Upper lobe of right lung (tissue), 1 donor: Measurements from ENCODE around the gene CPED1. TPM values are rescaled to one million over a fixed set of nuclear protein-coding genes. Genes with fewer than 3 reads are reported as not detected.
A peak's percentile ranks its signal among the peaks of the same experiment; 100 is the strongest.

Experiments used
- ATAC-seq: fragments of 200-7000 bp; cut with Tn5 transposase; one replicate; pipeline ENCODE4 v1.9.1; 2020; ENCODE audit warnings: mild to moderate bottlenecking, moderate library complexity
- DNase-seq: peaks from one replicate; pipeline ENCODE4 v3.0.0-alpha.2; 2020
- H3K27ac ChIP-seq: fragments of 200-600 bp; one replicate; pipeline ENCODE4 v1.8.0; 2022
- H3K27me3 ChIP-seq: fragments of 200-600 bp; one replicate; pipeline ENCODE4 v1.8.0; 2022; ENCODE audit warnings: mild to moderate bottlenecking
- H3K36me3 ChIP-seq: fragments of 200-600 bp; one replicate; pipeline ENCODE4 v1.8.0; 2022
- H3K4me1 ChIP-seq: fragments of 200-600 bp; one replicate; pipeline ENCODE4 v1.8.0; 2022
- H3K4me3 ChIP-seq: fragments of 200-600 bp; one replicate; pipeline ENCODE4 v1.8.0; 2022; ENCODE audit warnings: mild to moderate bottlenecking
- H3K9me3 ChIP-seq: fragments of 200-600 bp; one replicate; pipeline ENCODE4 v1.8.0; 2022
- CTCF ChIP-seq: fragments of 200-600 bp; IDR thresholded peaks from one replicate; pipeline ENCODE4 v1.8.0; 2022; ENCODE audit warnings: antibody characterized with exemption
- intact Hi-C: fragments of 100-400 bp; cut with DNase I; formaldehyde crosslinking; loops from one replicate; pipeline ENCODE4 v1.11.0; 2022
- total RNA-seq: library from RNA; stranded (reverse); fragmentation: NEBNext Ultra II Directional; extraction: Animal tissue kit (Norgen Biotek cat#: 25700); gene quantifications from one replicate; pipeline ENCODE4 v1.2.1, GENCODE V29; 2021
- donor health status: DM: no; HTN: yes; CAD: no; lungs with severe emphysema.

The CPED1 gene
- total RNA-seq, 1 donor from 2014 or later, result 39.2 TPM

DNA sequence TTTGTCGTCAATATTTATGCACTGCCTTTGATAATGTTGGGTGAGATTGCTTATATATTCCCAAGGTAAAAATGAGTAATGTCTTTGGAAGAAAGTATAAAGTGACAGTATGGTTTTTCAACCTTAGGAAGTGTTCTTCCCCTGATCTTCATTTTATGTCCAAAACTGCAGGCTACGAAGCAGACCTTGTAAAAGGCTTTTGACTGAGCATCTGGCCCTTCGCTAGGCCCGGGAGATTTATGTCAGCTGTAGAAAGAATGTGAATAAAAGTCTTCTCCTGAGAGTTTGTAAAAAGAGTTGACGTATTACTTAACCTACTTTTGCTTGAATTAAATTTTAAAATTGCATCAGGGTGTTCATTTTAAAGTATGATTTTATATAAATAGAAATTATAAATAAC is 116.8 kb downstream of the CPED1 start:
- TF ChIP-seq CTCF, result no peak
- no peaks in the 10 kb centered on the region for H3K9me3 ChIP-seq
- H3K27ac ChIP-seq, result no peak overlapping the region
- intact Hi-C loops, result no loop called here
- H3K36me3 ChIP-seq, result no peaks in the 10 kb centered on the region
- no peaks in the 10 kb centered on the region for H3K27me3 ChIP-seq
- DNase-seq (no peak), ATAC-seq (no peak)
- no peaks in the 10 kb centered on the region for H3K4me1 ChIP-seq
- H3K4me3 ChIP-seq, result no peak overlapping the region

DNA sequence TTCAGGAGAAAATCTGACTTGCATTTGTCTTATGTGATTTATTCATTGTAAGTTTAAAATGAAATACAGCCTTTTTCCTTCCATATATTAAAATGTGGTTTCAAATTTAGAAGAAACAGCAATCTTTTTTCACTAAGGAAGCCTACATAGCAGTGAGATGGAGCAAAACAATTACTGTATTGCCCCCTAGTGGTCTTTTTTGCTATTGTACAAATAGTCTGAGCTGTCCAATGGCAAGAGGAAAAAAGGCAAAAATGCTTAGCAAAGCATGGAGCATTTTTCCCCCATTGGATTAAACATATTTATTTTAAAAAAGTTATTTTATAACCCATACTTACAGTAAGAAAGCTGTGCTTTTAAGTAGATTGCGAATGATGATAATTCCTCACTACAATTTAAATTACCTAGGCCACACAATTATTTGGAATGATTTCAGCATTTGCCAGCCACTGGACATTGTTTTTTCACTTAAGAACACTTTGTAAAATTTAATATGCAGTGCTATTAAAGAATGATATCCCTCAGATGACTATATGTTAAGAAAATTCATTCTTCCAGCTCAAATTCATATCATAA is 119.5 kb downstream of the CPED1 start:
- Histone ChIP-seq H3K36me3 (no peaks in the 10 kb centered on the region), H3K27ac (no peak overlapping the region), H3K4me3 (no peak overlapping the region), H3K27me3 (no peaks in the 10 kb centered on the region), H3K4me1 (no peaks in the 10 kb centered on the region), H3K9me3 (no peaks in the 10 kb centered on the region)
- DNase-seq (no peak), ATAC-seq (peak; percentile 88)
- intact Hi-C loops, result no loop called here
- TF ChIP-seq CTCF, result peak; percentile 85

- intact Hi-C loops, result no loop called here
- no peaks in the 10 kb centered on the region for H3K9me3 ChIP-seq
- H3K4me1 ChIP-seq, result no peaks in the 10 kb centered on the region
- no peak for ATAC-seq
- no peak for TF ChIP-seq CTCF
- no peaks in the 10 kb centered on the region for H3K36me3 ChIP-seq
- no peak overlapping the region for H3K27ac ChIP-seq
- DNase-seq, result no peak
- no peak overlapping the region for H3K4me3 ChIP-seq
- H3K27me3 ChIP-seq, result no peaks in the 10 kb centered on the region
Observed at GRCh38 chr7:121109145-121109544, 120.6 kb downstream of the CPED1 start.

GRCh38 chr7:121113288-121113687 is 124.8 kb downstream of the CPED1 start:
- Histone ChIP-seq H3K27me3 (no peaks in the 10 kb centered on the region), H3K27ac (no peak overlapping the region), H3K36me3 (no peaks in the 10 kb centered on the region), H3K4me1 (no peaks in the 10 kb centered on the region), H3K9me3 (no peaks in the 10 kb centered on the region), H3K4me3 (no peak overlapping the region)
- intact Hi-C loops, result no loop called here
- no peak for DNase-seq
- no peak for TF ChIP-seq CTCF
- ATAC-seq, result no peak

DNA sequence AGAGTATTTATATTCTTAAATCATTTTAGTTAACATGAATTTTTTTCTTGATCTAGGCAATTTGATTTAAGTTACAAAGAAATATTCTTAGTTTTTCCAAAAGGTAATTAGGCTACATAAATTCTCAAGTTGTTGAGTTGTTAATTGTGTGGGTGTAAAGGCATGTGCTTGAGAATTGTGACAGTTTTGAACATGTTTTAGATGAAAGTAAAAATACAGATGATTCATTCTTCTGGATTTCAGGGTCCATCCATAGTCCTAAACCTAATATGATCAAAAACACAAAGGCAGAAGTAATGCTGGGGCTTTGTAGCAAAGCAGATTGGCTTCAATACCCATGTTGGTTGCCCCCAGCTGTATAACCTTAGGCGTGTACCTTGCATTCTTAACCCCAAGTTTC is 127.9 kb downstream of the CPED1 start:
- Histone ChIP-seq H3K27ac (no peak overlapping the region), H3K36me3 (no peaks in the 10 kb centered on the region), H3K9me3 (no peaks in the 10 kb centered on the region), H3K4me3 (no peak overlapping the region), H3K27me3 (no peaks in the 10 kb centered on the region), H3K4me1 (no peaks in the 10 kb centered on the region)
- intact Hi-C loops, result no loop called here
- TF ChIP-seq CTCF, result no peak
- DNase-seq (no peak), ATAC-seq (no peak)

DNA sequence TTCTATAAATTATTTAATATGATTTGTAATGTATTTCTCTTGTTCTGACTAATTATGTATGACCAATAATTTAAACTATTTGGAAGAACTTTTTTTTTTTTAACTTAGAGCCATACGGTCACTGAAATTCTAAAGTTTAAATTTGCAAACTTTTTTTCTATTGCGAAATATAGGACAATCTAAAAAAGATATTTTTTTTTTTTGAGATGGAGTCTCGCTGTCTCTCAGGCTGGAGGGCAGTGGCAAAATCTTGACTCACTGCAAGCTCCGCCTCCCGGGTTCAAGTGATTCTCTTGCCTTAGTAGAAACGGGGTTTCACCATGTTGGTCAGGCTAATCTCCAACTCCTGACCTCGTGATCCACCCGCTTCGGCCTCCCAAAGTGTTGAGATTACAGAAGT is 130.5 kb downstream of the CPED1 start:
- no peaks in the 10 kb centered on the region for H3K27me3 ChIP-seq
- ATAC-seq, result no peak
- no peaks in the 10 kb centered on the region for H3K36me3 ChIP-seq
- no peaks in the 10 kb centered on the region for H3K4me1 ChIP-seq
- intact Hi-C loops, result no loop called here
- no peak for TF ChIP-seq CTCF
- no peak for DNase-seq
- H3K27ac ChIP-seq, result no peak overlapping the region
- no peak overlapping the region for H3K4me3 ChIP-seq
- no peaks in the 10 kb centered on the region for H3K9me3 ChIP-seq
